Fibroblast of lung (primary cell): ENCODE measurements around the gene LGI1. TPM values are rescaled to one million over a fixed set of nuclear protein-coding genes. Genes with fewer than 3 reads are reported as not detected.

Source experiments
- DNase-seq, 2 donors: peaks; one replicate each; pipeline versions ENCODE4 v3.0.0 to v3.0.0-alpha.2; 2010; ENCODE audit warnings: low read depth in 2 of 2
- H2AFZ ChIP-seq: 2 replicates; pipeline ENCODE4 v1.5.1; 2012; ENCODE audit warnings: low read length, control low read depth, inconsistent platforms
- H3K27ac ChIP-seq: 2 replicates; pipeline ENCODE4 v1.5.1; 2011; ENCODE audit warnings: low read length, control low read depth; ENCODE audit not compliant: insufficient read depth
- H3K27me3 ChIP-seq: 2 replicates; pipeline ENCODE4 v1.5.1; 2011; ENCODE audit warnings: mild to moderate bottlenecking, low read length; ENCODE audit not compliant: control insufficient read depth, insufficient read depth
- H3K36me3 ChIP-seq: 2 replicates; pipeline ENCODE4 v1.5.1; 2011; ENCODE audit warnings: low read length; ENCODE audit not compliant: control insufficient read depth, insufficient read depth
- H3K4me1 ChIP-seq: 2 replicates; pipeline ENCODE4 v1.5.1; 2011; ENCODE audit warnings: low read length; ENCODE audit not compliant: control insufficient read depth, insufficient read depth; ENCODE audit errors: extremely low read depth
- H3K4me2 ChIP-seq: 2 replicates; pipeline ENCODE4 v1.5.1; 2011; ENCODE audit warnings: low read length, control low read depth; ENCODE audit not compliant: insufficient read depth; ENCODE audit errors: extremely low read depth
- H3K4me3 ChIP-seq, 4 experiments: fragments of 200-600 bp in 1 of 4; sonication (generic) in 1 of 4; replicated peaks in 1 of 4; 2 replicates each; pipeline ENCODE4 v1.5.1; 2011 to 2016; ENCODE audit warnings: low read length in 4 of 4, low read depth in 3 of 4, mild to moderate bottlenecking in 3 of 4, control low read depth in 2 of 4, inconsistent platforms in 1 of 4, mixed read lengths in 1 of 4; ENCODE audit not compliant: insufficient read depth in 1 of 4; ENCODE audit errors: control extremely low read depth in 1 of 4
- H3K79me2 ChIP-seq: 2 replicates; pipeline ENCODE4 v1.5.1; 2012; ENCODE audit warnings: mild to moderate bottlenecking, low read length, inconsistent platforms; ENCODE audit not compliant: control insufficient read depth, insufficient read depth
- H3K9ac ChIP-seq: 2 replicates; pipeline ENCODE4 v1.5.1; 2011; ENCODE audit warnings: mild to moderate bottlenecking, low read length, control low read depth; ENCODE audit not compliant: insufficient read depth
- H3K9me3 ChIP-seq: 2 replicates; pipeline ENCODE4 v1.5.1; 2012; ENCODE audit warnings: low read depth, low read length; ENCODE audit not compliant: control insufficient read depth, insufficient read depth
- H4K20me1 ChIP-seq: 2 replicates; pipeline ENCODE4 v1.5.1; 2011; ENCODE audit warnings: low read length; ENCODE audit not compliant: control insufficient read depth, insufficient read depth; ENCODE audit errors: extremely low read depth
- EZH2 ChIP-seq: IDR thresholded peaks from 2 replicates; pipeline ENCODE4 v1.5.1; 2012; ENCODE audit warnings: low read length, control low read depth, mild to moderate bottlenecking; ENCODE audit errors: missing control alignments
- polyA plus RNA-seq, 2 donors: library from polyadenylated mRNA; depleted of rRNA in 1 of 2; stranded (reverse) in 1 of 2; unstranded in 1 of 2; fragments of >200 nt; gene quantifications; 2 replicates each; pipeline ENCODE4 v1.2.1, GENCODE V29; 2011 to 2012; ENCODE audit warnings: missing spikeins in 1 of 2
- total RNA-seq: library from RNA; depleted of rRNA; stranded (reverse); fragments of >200 nt; gene quantifications from 2 replicates; pipeline ENCODE4 v1.2.1, GENCODE V29; 2014
- TF ChIP-seq, protein P1 (sequence below), 2 donors: IDR thresholded peaks in 1 of 2; conservative IDR thresholded peaks in 1 of 2; 1 replicate in 1 of 2; 2 replicates in 1 of 2; pipeline ENCODE4 v1.5.1; 2011 to 2012; ENCODE audit warnings: low read length in 2 of 2, control low read depth in 1 of 2, inconsistent platforms in 1 of 2, low read depth in 1 of 2, mild to moderate bottlenecking in 1 of 2

LGI1 gene
- total and polyA plus RNA-seq, 2 donors (not counting 1 experiment from before 2014, with no cell fraction given): not detected

- TF ChIP-seq, protein P1, sequence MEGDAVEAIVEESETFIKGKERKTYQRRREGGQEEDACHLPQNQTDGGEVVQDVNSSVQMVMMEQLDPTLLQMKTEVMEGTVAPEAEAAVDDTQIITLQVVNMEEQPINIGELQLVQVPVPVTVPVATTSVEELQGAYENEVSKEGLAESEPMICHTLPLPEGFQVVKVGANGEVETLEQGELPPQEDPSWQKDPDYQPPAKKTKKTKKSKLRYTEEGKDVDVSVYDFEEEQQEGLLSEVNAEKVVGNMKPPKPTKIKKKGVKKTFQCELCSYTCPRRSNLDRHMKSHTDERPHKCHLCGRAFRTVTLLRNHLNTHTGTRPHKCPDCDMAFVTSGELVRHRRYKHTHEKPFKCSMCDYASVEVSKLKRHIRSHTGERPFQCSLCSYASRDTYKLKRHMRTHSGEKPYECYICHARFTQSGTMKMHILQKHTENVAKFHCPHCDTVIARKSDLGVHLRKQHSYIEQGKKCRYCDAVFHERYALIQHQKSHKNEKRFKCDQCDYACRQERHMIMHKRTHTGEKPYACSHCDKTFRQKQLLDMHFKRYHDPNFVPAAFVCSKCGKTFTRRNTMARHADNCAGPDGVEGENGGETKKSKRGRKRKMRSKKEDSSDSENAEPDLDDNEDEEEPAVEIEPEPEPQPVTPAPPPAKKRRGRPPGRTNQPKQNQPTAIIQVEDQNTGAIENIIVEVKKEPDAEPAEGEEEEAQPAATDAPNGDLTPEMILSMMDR (conservative IDR thresholded peaks at IDR 0.05 in 1 of 2, IDR thresholded peaks at IDR 0.05 in 1 of 2; ENCODE audit: low read depth in 1 of 2, low read length in 2 of 2): no peak
- TF ChIP-seq EZH2: no peak
- peaks cover 4% of the 10 kb centered on the region for H3K27me3 ChIP-seq
- no peaks in the 10 kb centered on the region for H3K9me3 ChIP-seq
- no peak overlapping the region for H3K9ac ChIP-seq
- H3K4me3 ChIP-seq: no peak overlapping the region
- H3K79me2 ChIP-seq: no peaks in the 10 kb centered on the region
- DNase-seq: no peak
- H3K36me3 ChIP-seq: no peaks in the 10 kb centered on the region
- H3K4me1 ChIP-seq: no peaks in the 10 kb centered on the region
- H4K20me1 ChIP-seq: peaks cover 2% of the 10 kb centered on the region
- no peak overlapping the region for H3K4me2 ChIP-seq
- no peak overlapping the region for H2AFZ ChIP-seq
- no peak overlapping the region for H3K27ac ChIP-seq
These were observed 78.0 kb downstream of the LGI1 start for GRCh38 chr10:93835770-93836169.

DNA sequence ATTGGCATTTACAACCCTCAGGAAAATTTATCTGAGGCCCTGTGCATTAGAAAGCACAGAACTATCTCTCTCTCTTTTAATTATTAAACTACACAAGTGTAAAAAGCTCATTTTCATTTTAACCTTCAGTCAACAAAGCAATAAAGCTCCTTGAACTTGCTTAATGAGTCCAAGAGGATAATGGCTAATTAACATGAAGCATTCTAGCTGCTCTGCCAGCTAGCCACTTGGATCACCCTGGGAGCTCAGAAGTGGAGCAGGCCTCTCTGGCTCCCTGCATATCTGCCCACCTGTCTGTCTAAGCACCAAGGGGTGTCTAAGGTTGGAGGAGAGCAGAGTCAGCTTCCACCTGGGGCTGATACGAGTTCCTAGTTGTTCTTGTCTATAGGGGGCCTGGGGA, 80.1 kb downstream of the LGI1 start:
- Histone ChIP-seq H4K20me1 (peaks cover 2% of the 10 kb centered on the region), H3K9me3 (no peaks in the 10 kb centered on the region), H3K27ac (no peak overlapping the region), H3K4me3 (no peak overlapping the region), H3K9ac (no peak overlapping the region), H3K4me1 (no peaks in the 10 kb centered on the region), H3K27me3 (peaks cover 4% of the 10 kb centered on the region), H3K36me3 (no peaks in the 10 kb centered on the region), H3K4me2 (no peak overlapping the region), H3K79me2 (no peaks in the 10 kb centered on the region), H2AFZ (no peak overlapping the region)
- TF ChIP-seq, protein P1 (conservative IDR thresholded peaks at IDR 0.05 in 1 of 2, IDR thresholded peaks at IDR 0.05 in 1 of 2; ENCODE audit: low read depth in 1 of 2, low read length in 2 of 2): no peak
- no peak for DNase-seq

DNA sequence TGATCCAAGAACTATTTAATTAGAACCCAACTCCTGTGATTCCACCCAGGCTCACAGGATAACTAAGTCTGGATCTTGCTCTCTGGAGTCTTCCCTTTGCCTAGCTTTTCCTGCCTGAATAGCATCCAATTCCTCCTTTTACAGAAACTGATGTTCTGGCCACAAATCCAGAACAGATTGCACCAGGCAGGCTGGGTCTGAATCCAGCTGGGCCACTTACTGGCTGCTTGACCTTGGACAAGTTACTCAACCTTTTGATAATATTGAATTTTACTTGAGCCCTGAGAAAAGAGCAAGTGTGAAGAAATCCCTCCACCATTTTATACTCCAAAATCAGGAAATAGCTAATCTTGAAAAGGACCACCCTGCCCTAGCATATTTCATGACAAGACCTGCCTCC, 80.5 kb downstream of the LGI1 start:
- peaks cover 2% of the 10 kb centered on the region for H4K20me1 ChIP-seq
- H3K4me2 ChIP-seq: no peak overlapping the region
- no peaks in the 10 kb centered on the region for H3K9me3 ChIP-seq
- TF ChIP-seq, protein P1 (conservative IDR thresholded peaks at IDR 0.05 in 1 of 2, IDR thresholded peaks at IDR 0.05 in 1 of 2; ENCODE audit: low read depth in 1 of 2, low read length in 2 of 2): no peak
- TF ChIP-seq EZH2: no peak
- DNase-seq: no peak
- H2AFZ ChIP-seq: no peak overlapping the region
- no peaks in the 10 kb centered on the region for H3K79me2 ChIP-seq
- no peak overlapping the region for H3K27ac ChIP-seq
- H3K4me3 ChIP-seq: no peak overlapping the region
- H3K36me3 ChIP-seq: no peaks in the 10 kb centered on the region
- H3K9ac ChIP-seq: no peak overlapping the region
- H3K27me3 ChIP-seq: peaks cover 4% of the 10 kb centered on the region
- H3K4me1 ChIP-seq: no peaks in the 10 kb centered on the region
